NCI-H146 treated with DMSO at 0.1 percent for 48 hours (cell line): ENCODE results near the gene DCAF17.
A peak's percentile ranks its signal among the peaks of the same experiment; 100 is the strongest.

Source experiments
- DNase-seq: peaks from one replicate; lab custom pipeline; 2025; ENCODE audit not compliant: unreplicated experiment; lab: John Stamatoyannopoulos, UW

Gene DCAF17, protein sequence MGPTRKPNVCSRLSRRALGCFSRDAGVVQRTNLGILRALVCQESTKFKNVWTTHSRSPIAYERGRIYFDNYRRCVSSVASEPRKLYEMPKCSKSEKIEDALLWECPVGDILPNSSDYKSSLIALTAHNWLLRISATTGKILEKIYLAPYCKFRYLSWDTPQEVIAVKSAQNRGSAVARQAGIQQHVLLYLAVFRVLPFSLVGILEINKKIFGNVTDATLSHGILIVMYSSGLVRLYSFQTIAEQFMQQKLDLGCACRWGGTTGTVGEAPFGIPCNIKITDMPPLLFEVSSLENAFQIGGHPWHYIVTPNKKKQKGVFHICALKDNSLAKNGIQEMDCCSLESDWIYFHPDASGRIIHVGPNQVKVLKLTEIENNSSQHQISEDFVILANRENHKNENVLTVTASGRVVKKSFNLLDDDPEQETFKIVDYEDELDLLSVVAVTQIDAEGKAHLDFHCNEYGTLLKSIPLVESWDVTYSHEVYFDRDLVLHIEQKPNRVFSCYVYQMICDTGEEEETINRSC

DNA sequence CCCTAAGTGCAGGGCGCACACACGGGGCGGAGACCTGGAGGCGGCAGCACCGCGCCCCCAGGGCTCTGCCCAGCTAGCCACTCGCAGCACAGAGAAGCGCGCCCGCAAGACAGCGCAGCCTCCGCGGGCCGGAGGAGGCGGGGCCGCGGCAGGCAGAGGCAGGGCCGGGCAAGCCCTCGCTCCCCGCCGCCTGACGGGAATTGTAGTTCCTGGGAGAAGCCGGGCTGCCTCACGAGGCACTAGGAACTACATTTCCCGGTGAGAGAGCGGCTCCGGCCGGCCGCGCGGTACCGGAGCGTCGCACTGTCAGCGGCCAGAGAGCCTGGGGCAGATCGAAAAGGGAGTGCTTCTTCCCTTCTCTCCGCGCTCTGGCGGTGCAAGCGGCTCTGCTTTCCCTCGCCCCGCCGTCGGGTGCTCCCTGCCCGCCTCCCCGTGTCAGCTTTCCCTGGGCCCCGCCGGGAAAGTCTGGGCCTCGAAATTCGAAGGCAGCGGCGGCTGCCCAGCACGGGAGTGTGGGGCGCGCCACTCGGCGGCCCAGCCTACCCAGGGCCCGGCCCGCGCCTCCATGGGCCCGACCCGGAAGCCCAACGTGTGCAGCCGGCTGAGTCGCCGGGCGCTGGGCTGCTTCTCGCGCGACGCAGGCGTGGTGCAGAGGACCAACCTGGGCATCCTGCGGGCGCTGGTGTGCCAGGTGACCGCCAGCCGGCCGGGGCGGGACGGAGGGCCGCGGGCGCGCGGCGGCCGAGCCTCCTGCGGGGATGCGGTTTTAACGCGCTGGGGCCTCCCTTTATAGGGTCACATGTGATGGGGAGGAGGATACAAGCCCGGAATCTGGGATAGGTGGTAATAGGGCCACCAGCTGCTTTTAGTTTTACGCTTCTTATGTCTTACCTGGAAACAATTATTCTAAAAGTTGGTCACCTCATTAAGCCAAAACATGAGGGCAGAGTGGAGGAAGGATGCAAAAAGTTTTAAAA, at the start of gene DCAF17:
TSS of gene DCAF17 (plus strand) at position 214 of the 977 bp plus-strand sequence. CDS start at position 566, 352 bp downstream.
- DNase-seq, result peak; percentile 78

GRCh38 chr2:171386627-171387026, 47.4 kb upstream of the DCAF17 start:
- DNase-seq, result no peak

GRCh38 chr2:171387052-171387451, 47.0 kb upstream of the DCAF17 start:
- DNase-seq, result no peak

DNA sequence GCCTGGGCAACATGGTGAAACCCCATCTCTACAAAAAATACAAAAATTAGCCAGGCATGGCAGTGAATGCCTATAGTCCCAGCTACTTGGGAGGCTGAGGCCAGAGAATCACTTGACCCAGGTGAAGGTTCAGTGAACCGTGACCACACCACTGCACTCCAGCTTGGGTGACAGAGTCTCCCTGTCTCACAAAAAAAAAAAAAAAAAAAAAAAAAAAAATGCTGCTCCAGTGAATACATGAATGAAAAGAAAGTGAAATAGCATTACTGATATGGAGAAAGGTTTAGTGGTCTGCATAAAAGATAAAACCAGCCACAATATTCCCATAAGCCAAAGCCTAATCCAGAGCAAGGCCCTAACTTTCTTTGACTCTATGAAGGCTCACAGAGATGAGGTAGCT, 44.7 kb upstream of the DCAF17 start:
- no peak for DNase-seq

DNA sequence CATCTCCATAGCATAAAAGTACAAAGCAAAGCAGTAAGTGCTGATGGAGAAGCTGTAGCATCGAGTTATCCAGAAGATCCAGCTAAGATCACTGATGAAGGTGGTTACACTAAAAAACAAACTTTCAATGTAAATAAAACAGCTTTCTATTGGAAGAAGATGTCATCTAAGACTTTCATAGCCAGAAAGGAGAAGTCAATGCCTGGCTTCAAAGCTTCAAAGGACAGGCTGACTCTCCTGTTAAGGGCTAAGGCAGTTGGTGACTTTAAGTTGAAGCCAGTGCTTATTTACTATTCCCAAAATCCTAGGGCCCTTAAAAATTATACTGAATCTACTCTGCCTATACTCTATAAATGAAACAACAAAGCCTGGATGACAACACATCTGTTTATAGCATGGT, 44.2 kb upstream of the DCAF17 start:
- DNase-seq, result no peak

DNA sequence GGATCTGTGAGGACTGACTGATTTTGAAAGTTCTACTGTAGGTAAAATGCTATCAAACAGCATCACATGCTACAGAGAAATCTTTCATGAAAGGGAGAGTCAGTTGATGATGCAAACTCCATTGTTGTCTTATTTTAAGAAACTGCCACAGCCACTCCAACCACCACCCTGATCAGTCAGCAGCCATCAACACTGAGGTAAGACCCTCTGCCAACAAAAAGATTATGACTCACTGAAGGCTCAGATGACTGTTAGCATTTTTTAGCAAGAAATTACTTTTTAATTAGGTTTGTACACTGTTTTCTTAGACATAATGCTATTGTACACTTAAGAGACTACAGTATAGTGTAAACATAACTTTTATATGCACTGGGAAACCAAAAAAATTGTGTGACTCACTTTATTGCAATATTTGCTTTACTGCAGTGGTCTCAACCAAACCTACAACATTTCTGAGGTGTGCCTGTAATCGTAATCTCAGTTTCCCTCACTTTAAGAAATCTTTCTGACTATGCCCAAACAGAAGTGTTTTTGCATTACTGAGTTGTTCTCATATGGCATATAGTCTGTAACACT, 43.0 kb upstream of the DCAF17 start:
- no peak for DNase-seq

DNA sequence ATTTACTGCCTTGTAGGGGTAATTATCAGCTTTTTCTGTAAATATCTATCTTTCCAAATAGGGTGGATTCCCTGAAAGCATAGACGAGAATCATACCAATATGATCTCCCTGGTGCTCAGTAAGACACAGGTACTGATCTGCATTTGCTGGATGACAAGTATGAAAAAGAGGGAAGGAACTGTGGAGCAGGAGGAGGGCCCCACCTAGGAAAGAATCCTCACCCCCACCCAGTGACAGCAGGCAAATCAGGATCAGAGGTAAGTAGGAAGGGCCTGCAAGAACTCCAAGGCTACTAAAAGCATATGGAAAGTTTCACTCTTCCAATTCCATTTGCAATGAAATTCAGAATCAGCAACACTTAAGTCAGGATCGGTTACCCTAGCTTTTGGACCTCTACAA, 42.5 kb upstream of the DCAF17 start:
- DNase-seq, result no peak

GRCh38 chr2:171393487-171393886, 40.5 kb upstream of the DCAF17 start:
- no peak for DNase-seq

GRCh38 chr2:171394164-171394740, 39.8 kb upstream of the DCAF17 start:
- no peak for DNase-seq

- DNase-seq, result no peak
Observed at GRCh38 chr2:171399292-171399691, 34.7 kb upstream of the DCAF17 start.

DNA sequence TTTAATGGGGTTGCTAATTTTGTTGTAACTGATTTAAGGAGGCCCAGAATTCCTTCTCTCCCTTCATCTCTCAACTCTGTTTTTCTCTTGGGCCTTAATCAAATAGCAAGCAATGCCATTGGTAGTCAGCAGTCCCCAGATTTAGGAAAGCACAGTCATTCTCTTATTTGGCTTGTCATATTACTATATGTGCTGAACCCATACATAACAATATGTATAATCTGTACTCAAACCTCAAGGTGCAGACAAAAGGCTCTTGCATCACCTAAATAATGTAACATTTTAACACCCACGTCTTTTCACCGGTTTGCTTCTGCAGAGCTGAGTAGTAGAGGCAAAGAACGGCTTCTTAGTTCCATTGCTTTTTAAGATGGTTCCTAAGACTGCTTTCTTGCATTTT, 33.6 kb upstream of the DCAF17 start:
- DNase-seq, result no peak

GRCh38 chr2:171401947-171402346, 32.1 kb upstream of the DCAF17 start:
- no peak for DNase-seq

GRCh38 chr2:171402906-171403580, 31.0 kb upstream of the DCAF17 start:
- DNase-seq, result no peak

GRCh38 chr2:171404261-171404660, 29.8 kb upstream of the DCAF17 start:
- DNase-seq, result no peak

GRCh38 chr2:171404719-171405118, 29.3 kb upstream of the DCAF17 start:
- no peak for DNase-seq

DNA sequence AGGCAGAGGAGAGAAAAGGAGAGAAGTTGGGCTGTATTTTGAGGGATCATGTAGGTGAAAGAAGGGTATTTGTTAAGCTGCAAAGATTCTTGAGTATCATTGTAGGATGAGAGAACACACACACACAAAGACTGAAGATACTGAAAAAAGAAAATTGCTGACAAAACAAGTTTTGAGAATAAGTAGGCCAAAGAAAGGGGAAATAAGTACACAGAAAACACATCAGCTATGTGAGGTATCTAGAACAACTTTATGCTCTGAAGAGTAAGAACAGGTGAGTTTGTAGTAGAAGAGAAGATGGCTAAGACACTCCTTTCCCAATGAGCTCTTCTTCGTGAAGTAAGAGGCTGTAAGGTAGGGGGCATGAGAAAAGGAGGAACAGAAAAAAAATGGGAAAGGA, 28.5 kb upstream of the DCAF17 start:
- no peak for DNase-seq

DNA sequence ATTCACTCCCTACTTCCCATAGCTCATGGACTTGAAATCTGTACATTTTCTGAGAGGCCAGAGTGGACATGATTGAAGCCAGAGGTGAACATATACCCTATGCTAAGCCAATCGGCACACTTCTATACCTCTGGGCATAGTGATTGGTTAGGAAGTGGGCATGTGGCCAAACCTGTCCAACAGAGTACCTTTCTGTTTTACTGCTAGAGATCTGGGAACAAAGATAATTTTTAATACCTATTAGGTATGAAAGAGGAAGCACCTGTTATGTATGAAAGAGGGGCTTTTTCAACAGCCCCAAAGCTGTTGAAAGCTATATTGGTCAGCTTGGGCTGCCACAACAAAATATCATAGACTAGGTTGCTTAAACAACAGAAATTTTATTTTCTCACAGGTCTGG, 28.0 kb upstream of the DCAF17 start:
- DNase-seq, result no peak

- DNase-seq, result no peak
Observed at GRCh38 chr2:171407030-171407675, 26.9 kb upstream of the DCAF17 start.

DNA sequence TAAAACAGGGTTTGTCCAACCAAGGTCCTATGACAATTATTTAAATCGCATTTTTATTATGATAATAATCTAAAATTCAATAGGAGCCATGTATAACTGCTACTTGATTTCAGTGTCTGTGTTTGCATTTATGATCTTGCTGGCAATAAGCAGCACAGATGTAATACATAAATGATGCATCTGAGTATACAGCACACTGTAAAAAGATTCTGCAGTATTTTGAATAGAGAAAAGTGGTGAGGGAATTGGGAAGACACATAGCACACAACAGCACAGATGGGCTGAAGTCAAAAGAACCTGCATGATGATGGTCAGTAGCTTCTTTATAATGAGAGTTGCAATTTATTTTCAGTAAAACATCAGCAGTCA, 26.4 kb upstream of the DCAF17 start:
- DNase-seq, result no peak

GRCh38 chr2:171409436-171409971, 24.5 kb upstream of the DCAF17 start:
- no peak for DNase-seq
